ENCODE data around the gene CAMTA1. TPM values are rescaled to one million over a fixed set of nuclear protein-coding genes. Genes with fewer than 3 reads are reported as not detected.

The CAMTA1 gene
- total and polyA plus RNA-seq, 8 donors: 42.8 to 213 (median 118) TPM

GRCh38 chr1:6852136-6852890, 67.1 kb downstream of the CAMTA1 start:
- H3K27me3 ChIP-seq: no peaks in the 10 kb centered on the region
- TF ChIP-seq POLR2A (IDR thresholded peaks at IDR 0.05) (no peak), EP300 (IDR thresholded peaks at IDR 0.05) (no peak), CTCF (IDR thresholded peaks at IDR 0.05) (no peak), POLR2AphosphoS5 (IDR thresholded peaks at IDR 0.05) (no peak)
- no peak for DNase-seq
- intact Hi-C loops (cut with DNase I; ENCODE audit: low total_unique reads): no loop called here
- no peaks in the 10 kb centered on the region for H3K9me3 ChIP-seq
- H3K4me3 ChIP-seq: no peak overlapping the region
- WGBS, 5 donors: 94 to 98% (median 97%) methylated on average over 6 of the region's 6 CpGs
- H3K27ac ChIP-seq: no peak overlapping the region
- peaks cover 0 to 24% (median 10%) of the 10 kb centered on the region in 4 donors for H3K36me3 ChIP-seq
- peaks cover 0 to 2% (median 0%) of the 10 kb centered on the region in 4 donors for H3K4me1 ChIP-seq

GRCh38 chr1:6854166-6854565, 68.9 kb downstream of the CAMTA1 start:
- Histone ChIP-seq H3K36me3 (peaks cover 0 to 24% (median 8%) of the 10 kb centered on the region in 4 donors), H3K9me3 (no peaks in the 10 kb centered on the region), H3K27ac (no peak overlapping the region), H3K27me3 (no peaks in the 10 kb centered on the region), H3K4me1 (peaks cover 0 to 3% (median under 1%) of the 10 kb centered on the region in 4 donors), H3K4me3 (no peak overlapping the region)
- intact Hi-C loops (cut with DNase I; ENCODE audit: low total_unique reads): no loop called here
- DNase-seq: no peak
- TF ChIP-seq EP300 (IDR thresholded peaks at IDR 0.05): no peak
- TF ChIP-seq POLR2A (IDR thresholded peaks at IDR 0.05): no peak
- TF ChIP-seq POLR2AphosphoS5 (IDR thresholded peaks at IDR 0.05): no peak
- no peak for TF ChIP-seq CTCF (IDR thresholded peaks at IDR 0.05)
- WGBS, 5 donors: 93 to 97% (median 94%) methylated on average over 4 of the region's 4 CpGs

GRCh38 chr1:6857831-6858230, 72.6 kb downstream of the CAMTA1 start:
- no peak for TF ChIP-seq CTCF (IDR thresholded peaks at IDR 0.05)
- TF ChIP-seq EP300 (IDR thresholded peaks at IDR 0.05): no peak
- TF ChIP-seq POLR2AphosphoS5 (IDR thresholded peaks at IDR 0.05): no peak
- no peak for TF ChIP-seq POLR2A (IDR thresholded peaks at IDR 0.05)
- 93 to 96% (median 93%) methylated on average over 2 of the region's 2 CpGs for WGBS, 5 donors

GRCh38 chr1:6858596-6858995, 73.3 kb downstream of the CAMTA1 start:
- Histone ChIP-seq H3K27ac (no peak overlapping the region), H3K27me3 (no peaks in the 10 kb centered on the region), H3K9me3 (no peaks in the 10 kb centered on the region), H3K4me1 (peaks cover 0 to 18% (median 9%) of the 10 kb centered on the region in 4 donors), H3K36me3 (peaks cover 0 to 10% (median 4%) of the 10 kb centered on the region in 4 donors), H3K4me3 (no peak overlapping the region)
- no peak for DNase-seq
- no peak for TF ChIP-seq POLR2AphosphoS5 (IDR thresholded peaks at IDR 0.05)
- TF ChIP-seq POLR2A (IDR thresholded peaks at IDR 0.05): no peak
- no peak for TF ChIP-seq CTCF (IDR thresholded peaks at IDR 0.05)
- no peak for TF ChIP-seq EP300 (IDR thresholded peaks at IDR 0.05)
- 91 to 97% (median 96%) methylated on average over 3 of the region's 3 CpGs for WGBS, 5 donors
- intact Hi-C loops (cut with DNase I; ENCODE audit: low total_unique reads): no loop called here

More at GRCh38 chr1:6857831-6858230, 72.6 kb downstream of the CAMTA1 start:
- intact Hi-C loops (cut with DNase I; ENCODE audit: low total_unique reads): no loop called here
- Histone ChIP-seq H3K27ac (no peak overlapping the region), H3K4me1 (peaks cover 0 to 18% (median 9%) of the 10 kb centered on the region in 4 donors), H3K4me3 (no peak overlapping the region), H3K27me3 (no peaks in the 10 kb centered on the region), H3K9me3 (no peaks in the 10 kb centered on the region), H3K36me3 (peaks cover 0 to 17% (median 6%) of the 10 kb centered on the region in 4 donors)
- no peak for DNase-seq

Data from stomach (tissue), 9 donors.